A673 (cell line): ENCODE measurements around the gene NAV2.

Experiments used
- CTCF ChIP-seq: fragments of 300-800, 200-600 bp; sonication (generic); conservative IDR thresholded peaks from 2 replicates; pipeline ENCODE4 v1.5.1; 2017; ENCODE audit warnings: low read depth, mild to moderate bottlenecking, antibody characterized with exemption, low read length, moderate library complexity, mixed read lengths
- EZH2 ChIP-seq: fragments of 200-600 bp; sonication (generic); IDR thresholded peaks from 2 replicates; pipeline ENCODE4 v1.6.1; 2017; ENCODE audit warnings: borderline replicate concordance, low read depth, mild to moderate bottlenecking, mixed read lengths, antibody characterized with exemption, low read length; ENCODE audit not compliant: poor library complexity, severe bottlenecking

DNA sequence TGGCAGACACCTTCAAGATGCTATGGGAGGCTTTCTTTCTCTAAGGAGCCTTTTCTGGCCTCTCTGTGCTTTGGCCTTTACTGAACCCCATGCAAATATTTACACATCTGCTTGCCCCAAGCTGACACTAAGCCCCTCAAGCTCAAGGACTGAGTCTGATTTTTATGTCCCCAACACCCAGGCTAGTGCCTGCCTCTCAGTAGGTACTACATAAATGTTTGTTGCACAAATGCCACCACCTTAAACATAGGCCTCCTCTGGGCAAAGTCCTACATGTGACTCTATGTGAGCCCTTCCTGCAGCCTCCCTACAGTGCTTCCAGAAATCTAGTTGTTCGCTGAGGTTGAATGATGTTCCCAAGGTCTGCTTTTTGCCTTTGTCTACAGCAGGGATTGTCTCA, 260.0 kb downstream of the NAV2 start:
- TF ChIP-seq CTCF (no peak), EZH2 (no peak)
